Kidney epithelial cell (primary cell): ENCODE results near the gene PKP1. TPM values are rescaled to one million over a fixed set of nuclear protein-coding genes. Genes with fewer than 3 reads are reported as not detected.
A peak's percentile ranks its signal among the peaks of the same experiment; 100 is the strongest.

Experiments
- DNase-seq: peaks from one replicate; pipeline ENCODE4 v3.0.0-alpha.2; 2010; ENCODE audit warnings: low read depth
- H3K27me3 ChIP-seq: 2 replicates; pipeline ENCODE4 v1.6.0; 2011; ENCODE audit warnings: low read length; ENCODE audit not compliant: control insufficient read depth, insufficient read depth
- H3K36me3 ChIP-seq: 2 replicates; pipeline ENCODE4 v1.5.1; 2011; ENCODE audit warnings: low read length; ENCODE audit not compliant: control insufficient read depth, insufficient read depth
- H3K4me3 ChIP-seq: 2 replicates; pipeline ENCODE4 v1.5.1; 2011; ENCODE audit warnings: low read depth, mild to moderate bottlenecking, control low read depth, low read length
- CTCF ChIP-seq: IDR thresholded peaks from 2 replicates; pipeline ENCODE4 v1.5.1; 2011; ENCODE audit warnings: mild to moderate bottlenecking, moderate library complexity, low read length, control low read depth, inconsistent platforms; ENCODE audit not compliant: insufficient read depth, poor library complexity, severe bottlenecking
- total RNA-seq: library from RNA; depleted of rRNA; stranded (reverse); fragments of >200 nt; gene quantifications from 2 replicates; pipeline ENCODE4 v1.2.3, GENCODE V29; 2015

PKP1 gene
- total RNA-seq, 1 donor from 2014 or later = 8.7 TPM

GRCh38 chr1:201268604-201269151, 14.6 kb upstream of the PKP1 start:
- no peak for TF ChIP-seq CTCF
- Histone ChIP-seq H3K4me3 (no peak overlapping the region), H3K27me3 (no peaks in the 10 kb centered on the region), H3K36me3 (no peaks in the 10 kb centered on the region)
- DNase-seq = peak; percentile 56

GRCh38 chr1:201269281-201269680, 14.0 kb upstream of the PKP1 start:
- Histone ChIP-seq H3K27me3 (no peaks in the 10 kb centered on the region), H3K4me3 (no peak overlapping the region), H3K36me3 (no peaks in the 10 kb centered on the region)
- TF ChIP-seq CTCF = no peak
- no peak for DNase-seq

GRCh38 chr1:201269900-201270410, 13.4 kb upstream of the PKP1 start:
- H3K4me3 ChIP-seq = no peak overlapping the region
- no peak for DNase-seq
- TF ChIP-seq CTCF = no peak
- H3K36me3 ChIP-seq = no peaks in the 10 kb centered on the region
- no peaks in the 10 kb centered on the region for H3K27me3 ChIP-seq

- no peak for DNase-seq
- Histone ChIP-seq H3K4me3 (no peak overlapping the region), H3K36me3 (no peaks in the 10 kb centered on the region), H3K27me3 (no peaks in the 10 kb centered on the region)
- TF ChIP-seq CTCF = no peak
These were observed 12.5 kb upstream of the PKP1 start for GRCh38 chr1:201270616-201271390.

- no peak for TF ChIP-seq CTCF
- Histone ChIP-seq H3K4me3 (no peak overlapping the region), H3K27me3 (no peaks in the 10 kb centered on the region), H3K36me3 (no peaks in the 10 kb centered on the region)
- DNase-seq = no peak
These were observed 10.5 kb upstream of the PKP1 start for GRCh38 chr1:201272799-201273198.
